Measurements from ENCODE around the gene PYGL.

DNA sequence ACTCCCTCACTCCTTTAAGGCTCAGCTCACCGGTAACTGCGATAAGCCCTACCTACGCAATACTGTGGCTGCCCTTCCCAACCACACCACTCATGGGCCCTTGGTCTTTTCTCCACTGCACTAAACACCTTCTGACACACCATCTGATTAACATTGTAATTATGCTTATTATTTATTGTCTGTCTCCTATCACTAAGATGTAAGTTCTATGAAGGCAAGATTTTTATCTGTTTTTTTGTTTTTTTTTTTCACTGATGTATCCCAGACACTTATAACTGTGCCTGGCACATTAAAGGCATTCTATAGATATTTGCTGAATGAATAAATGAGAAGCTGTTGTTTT lies 34.2 kb upstream of the PYGL start:
- TF ChIP-seq, protein P1, sequence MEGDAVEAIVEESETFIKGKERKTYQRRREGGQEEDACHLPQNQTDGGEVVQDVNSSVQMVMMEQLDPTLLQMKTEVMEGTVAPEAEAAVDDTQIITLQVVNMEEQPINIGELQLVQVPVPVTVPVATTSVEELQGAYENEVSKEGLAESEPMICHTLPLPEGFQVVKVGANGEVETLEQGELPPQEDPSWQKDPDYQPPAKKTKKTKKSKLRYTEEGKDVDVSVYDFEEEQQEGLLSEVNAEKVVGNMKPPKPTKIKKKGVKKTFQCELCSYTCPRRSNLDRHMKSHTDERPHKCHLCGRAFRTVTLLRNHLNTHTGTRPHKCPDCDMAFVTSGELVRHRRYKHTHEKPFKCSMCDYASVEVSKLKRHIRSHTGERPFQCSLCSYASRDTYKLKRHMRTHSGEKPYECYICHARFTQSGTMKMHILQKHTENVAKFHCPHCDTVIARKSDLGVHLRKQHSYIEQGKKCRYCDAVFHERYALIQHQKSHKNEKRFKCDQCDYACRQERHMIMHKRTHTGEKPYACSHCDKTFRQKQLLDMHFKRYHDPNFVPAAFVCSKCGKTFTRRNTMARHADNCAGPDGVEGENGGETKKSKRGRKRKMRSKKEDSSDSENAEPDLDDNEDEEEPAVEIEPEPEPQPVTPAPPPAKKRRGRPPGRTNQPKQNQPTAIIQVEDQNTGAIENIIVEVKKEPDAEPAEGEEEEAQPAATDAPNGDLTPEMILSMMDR (conservative IDR thresholded peaks at IDR 0.05 in 1 of 2, IDR thresholded peaks at IDR 0.05 in 1 of 2; ENCODE audit: extremely low read depth in 1 of 2, insufficient read depth in 1 of 2, low read depth in 1 of 2, low read length in 2 of 2) = no peak
- TF ChIP-seq EZH2 (IDR thresholded peaks at IDR 0.05; ENCODE audit: borderline replicate concordance, low read length) = no peak

Data from mammary epithelial cell (primary cell).